DND-41 (cell line): Measurements from ENCODE around the gene SLC2A2.

Source experiments
- ATAC-seq: fragments of 200-7000 bp; cut with Tn5 transposase; 3 replicates; pipeline ENCODE4 v1.9.1; 2021; ENCODE audit warnings: low read depth; ENCODE audit not compliant: insufficient read depth
- DNase-seq: peaks from one replicate; pipeline ENCODE4 v3.0.0-alpha.2; 2020
- H2AFZ ChIP-seq: 2 replicates; pipeline ENCODE4 v1.6.0; 2012; ENCODE audit warnings: low read depth, low read length
- H3K27ac ChIP-seq: 2 replicates; pipeline ENCODE4 v1.5.1; 2012; ENCODE audit warnings: low read length, inconsistent platforms
- H3K27me3 ChIP-seq: fragments of 200-600 bp; sonication (generic); 2 replicates; pipeline ENCODE4 v1.6.0; 2012; ENCODE audit warnings: low read length, mild to moderate bottlenecking, inconsistent platforms; ENCODE audit not compliant: insufficient read depth, poor library complexity
- H3K36me3 ChIP-seq: 2 replicates; pipeline ENCODE4 v1.5.1; 2012; ENCODE audit warnings: low read length, inconsistent platforms; ENCODE audit not compliant: insufficient read depth
- H3K4me1 ChIP-seq: 2 replicates; pipeline ENCODE4 v1.5.1; 2012; ENCODE audit warnings: mild to moderate bottlenecking, low read length; ENCODE audit not compliant: insufficient read depth
- H3K4me2 ChIP-seq: 2 replicates; pipeline ENCODE4 v1.6.0; 2012; ENCODE audit warnings: mild to moderate bottlenecking, moderate library complexity, low read length, inconsistent platforms; ENCODE audit not compliant: insufficient read depth
- H3K4me3 ChIP-seq, 2 experiments: fragments of 200-600 bp in 1 of 2; shearing (Covaris generic) in 1 of 2; 2 replicates each; pipeline ENCODE4 v1.5.1; 2012 to 2016; ENCODE audit warnings: inconsistent platforms in 2 of 2, low read length in 2 of 2, mild to moderate bottlenecking in 2 of 2, low read depth in 1 of 2, moderate library complexity in 1 of 2
- H3K79me2 ChIP-seq: 2 replicates; pipeline ENCODE4 v1.6.0; 2012; ENCODE audit warnings: low read length, inconsistent platforms; ENCODE audit not compliant: insufficient read depth
- H3K9ac ChIP-seq: 2 replicates; pipeline ENCODE4 v1.6.0; 2012; ENCODE audit warnings: low read depth, mild to moderate bottlenecking, inconsistent platforms, low read length, moderate library complexity
- H3K9me3 ChIP-seq: 2 replicates; pipeline ENCODE4 v1.5.1; 2012; ENCODE audit warnings: low read length, moderate library complexity, mild to moderate bottlenecking, inconsistent platforms; ENCODE audit not compliant: insufficient read depth, severe bottlenecking
- H4K20me1 ChIP-seq: 2 replicates; pipeline ENCODE4 v1.6.0; 2012; ENCODE audit warnings: low read length; ENCODE audit not compliant: insufficient read depth
- CTCF ChIP-seq: IDR thresholded peaks from 2 replicates; pipeline ENCODE4 v1.5.1; 2012; ENCODE audit warnings: borderline replicate concordance, low read length, moderate library complexity, mild to moderate bottlenecking; ENCODE audit not compliant: poor library complexity, severe bottlenecking; ENCODE audit errors: extremely low read depth
- EZH2 ChIP-seq: IDR thresholded peaks from 3 replicates; pipeline ENCODE4 v1.6.1; 2012; ENCODE audit warnings: borderline replicate concordance, low read depth, mild to moderate bottlenecking, moderate library complexity, low read length, inconsistent platforms; ENCODE audit not compliant: severe bottlenecking

SLC2A2 gene

GRCh38 chr3:171028779-171029232, 2.3 kb upstream of the SLC2A2 start:
- Histone ChIP-seq H3K4me3 (no peak overlapping the region), H3K36me3 (no peaks in the 10 kb centered on the region), H3K27ac (no peak overlapping the region), H3K27me3 (no peaks in the 10 kb centered on the region), H3K79me2 (no peaks in the 10 kb centered on the region), H4K20me1 (no peaks in the 10 kb centered on the region), H2AFZ (no peak overlapping the region), H3K9ac (no peak overlapping the region), H3K4me1 (no peaks in the 10 kb centered on the region), H3K9me3 (no peaks in the 10 kb centered on the region), H3K4me2 (no peak overlapping the region)
- no peak for ATAC-seq
- TF ChIP-seq EZH2 (no peak), CTCF (no peak)
- no peak for DNase-seq

GRCh38 chr3:171028025-171028778, 1.7 kb upstream of the SLC2A2 start:
- H3K4me1 ChIP-seq = no peaks in the 10 kb centered on the region
- no peaks in the 10 kb centered on the region for H3K9me3 ChIP-seq
- no peaks in the 10 kb centered on the region for H4K20me1 ChIP-seq
- no peak for TF ChIP-seq CTCF
- TF ChIP-seq EZH2 = no peak
- no peak overlapping the region for H3K4me3 ChIP-seq
- H3K27ac ChIP-seq = no peak overlapping the region
- no peak for DNase-seq
- no peak for ATAC-seq
- H3K9ac ChIP-seq = no peak overlapping the region
- H2AFZ ChIP-seq = no peak overlapping the region
- H3K36me3 ChIP-seq = no peaks in the 10 kb centered on the region
- H3K79me2 ChIP-seq = no peaks in the 10 kb centered on the region
- H3K27me3 ChIP-seq = peaks cover 3% of the 10 kb centered on the region
- no peak overlapping the region for H3K4me2 ChIP-seq

- Histone ChIP-seq H2AFZ (no peak overlapping the region), H3K9me3 (no peaks in the 10 kb centered on the region)
Observed at GRCh38 chr3:171023566-171023965, 3.0 kb downstream of the SLC2A2 start.

More at GRCh38 chr3:171023566-171023965, 3.0 kb downstream of the SLC2A2 start:
- no peak for TF ChIP-seq EZH2
- TF ChIP-seq CTCF = no peak
- peaks cover 3% of the 10 kb centered on the region for H3K27me3 ChIP-seq
- no peak overlapping the region for H3K27ac ChIP-seq
- no peaks in the 10 kb centered on the region for H4K20me1 ChIP-seq
- no peak for ATAC-seq
- no peaks in the 10 kb centered on the region for H3K79me2 ChIP-seq
- no peak for DNase-seq
- no peaks in the 10 kb centered on the region for H3K4me1 ChIP-seq
- H3K9ac ChIP-seq = no peak overlapping the region
- no peak overlapping the region for H3K4me2 ChIP-seq
- no peak overlapping the region for H3K4me3 ChIP-seq
- no peaks in the 10 kb centered on the region for H3K36me3 ChIP-seq
